ENCODE results near the gene XCL2. TPM values are rescaled to one million over a fixed set of nuclear protein-coding genes. Genes with fewer than 3 reads are reported as not detected.
"Not testable (repeated sequence)": the region's sequence is repeated elsewhere in the genome, so short reads cannot be mapped to it uniquely, and the experiment has no call there.

The XCL2 gene, protein sequence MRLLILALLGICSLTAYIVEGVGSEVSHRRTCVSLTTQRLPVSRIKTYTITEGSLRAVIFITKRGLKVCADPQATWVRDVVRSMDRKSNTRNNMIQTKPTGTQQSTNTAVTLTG
- polyA plus RNA-seq (2013, experiment 1 of 4): not detected
- polyA plus RNA-seq (2013, experiment 2 of 4): not detected
- polyA plus RNA-seq (2013, experiment 3 of 4): not detected
- not detected for polyA plus RNA-seq (2013, experiment 4 of 4)

DNA sequence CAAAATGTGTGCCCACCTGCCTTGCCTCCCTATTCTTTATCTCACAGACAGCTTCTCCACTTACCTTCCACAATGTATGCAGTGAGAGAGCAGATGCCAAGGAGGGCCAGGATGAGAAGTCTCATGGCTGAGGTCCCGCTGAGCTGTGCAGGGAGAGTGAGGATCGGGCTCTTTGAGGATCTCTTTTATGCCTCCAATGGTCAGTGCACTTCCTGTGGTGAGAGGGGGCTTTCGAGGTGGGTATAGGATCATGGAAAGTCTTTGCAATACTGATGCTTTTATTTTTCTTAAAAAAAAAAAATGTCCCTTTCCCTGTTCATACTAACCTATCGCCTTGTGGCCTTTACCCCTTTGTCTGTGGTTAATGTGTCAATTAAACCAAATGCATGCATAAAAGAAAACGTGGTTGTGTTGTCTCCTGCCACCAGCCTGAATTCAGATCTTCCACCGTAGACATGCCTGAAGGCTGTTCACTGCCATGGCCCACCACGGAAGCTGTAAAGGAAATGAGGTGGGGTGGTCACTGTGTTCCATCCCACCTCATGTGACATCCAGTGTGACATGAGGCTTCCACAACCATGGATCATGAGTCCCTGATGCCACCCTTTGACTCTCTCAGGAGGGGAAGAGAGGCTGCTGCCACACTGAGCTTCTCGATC is at the start of gene XCL2:
Gene XCL2 (minus strand): TSS at position 158 of the 659 bp plus-strand sequence. CDS start 33 bp downstream, at position 125.
- 64 to 84% methylated on average over 2 to 4 of the region's 8 CpGs for WGBS, 2 experiments
- H3K4me3 ChIP-seq (ENCODE audit: insufficient read depth, low read depth, low read length): not testable (repeated sequence)

DNA sequence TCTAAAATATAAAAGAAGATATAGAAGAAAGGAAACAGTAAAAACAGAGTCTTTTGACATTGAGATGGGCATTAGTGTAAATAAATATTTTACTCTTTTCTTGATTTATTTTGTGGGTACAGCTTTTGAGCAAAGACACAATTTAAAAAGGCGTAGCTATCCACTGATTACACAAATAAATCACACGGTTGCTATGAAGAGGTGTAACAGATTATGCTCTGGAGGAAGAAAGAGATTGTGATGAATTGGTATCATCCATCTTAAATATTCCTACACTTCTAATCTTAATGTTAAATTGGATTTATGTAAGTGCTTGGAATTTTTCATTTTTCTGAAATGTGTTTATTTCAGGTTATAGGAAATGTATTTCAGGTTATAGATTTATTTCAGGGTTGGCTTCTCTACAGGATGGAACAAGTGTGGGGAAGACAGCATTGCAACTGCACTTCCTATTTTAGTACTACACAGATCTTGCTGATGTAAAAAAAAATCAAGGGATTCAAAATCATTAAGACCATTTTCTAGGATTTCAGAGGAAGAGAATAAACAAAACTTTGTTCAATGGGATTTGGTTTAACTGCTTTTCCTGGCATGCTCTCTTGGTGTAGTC is 47.9 kb upstream of the XCL2 start:
- no peaks in the 10 kb centered on the region for H3K36me3 ChIP-seq (ENCODE audit: control insufficient read depth, insufficient read depth, low read length)
- H3K27ac ChIP-seq (ENCODE audit: insufficient read depth, low read depth, low read length, poor library complexity, severe bottlenecking): no peak overlapping the region
- H3K27me3 ChIP-seq (ENCODE audit: control insufficient read depth, insufficient read depth, low read length, poor library complexity, severe bottlenecking): no peaks in the 10 kb centered on the region
- no peaks in the 10 kb centered on the region for H3K9me3 ChIP-seq (ENCODE audit: control insufficient read depth, low read length)
- WGBS, 2 experiments: no CpG with 5 or more reads among the region's 2 CpGs
- H3K4me3 ChIP-seq (ENCODE audit: insufficient read depth, low read depth, low read length): no peak overlapping the region
- H3K4me1 ChIP-seq (ENCODE audit: control insufficient read depth, insufficient read depth, low read length): no peaks in the 10 kb centered on the region

More for the DNA sequence above, at the start of gene XCL2:
- not testable (repeated sequence) for H3K9me3 ChIP-seq (ENCODE audit: control insufficient read depth, low read length); H3K27ac ChIP-seq (ENCODE audit: insufficient read depth, low read depth, low read length, poor library complexity, severe bottlenecking); H3K27me3 ChIP-seq (ENCODE audit: control insufficient read depth, insufficient read depth, low read length, poor library complexity, severe bottlenecking); H3K36me3 ChIP-seq (ENCODE audit: control insufficient read depth, insufficient read depth, low read length); H3K4me1 ChIP-seq (ENCODE audit: control insufficient read depth, insufficient read depth, low read length)

DNA sequence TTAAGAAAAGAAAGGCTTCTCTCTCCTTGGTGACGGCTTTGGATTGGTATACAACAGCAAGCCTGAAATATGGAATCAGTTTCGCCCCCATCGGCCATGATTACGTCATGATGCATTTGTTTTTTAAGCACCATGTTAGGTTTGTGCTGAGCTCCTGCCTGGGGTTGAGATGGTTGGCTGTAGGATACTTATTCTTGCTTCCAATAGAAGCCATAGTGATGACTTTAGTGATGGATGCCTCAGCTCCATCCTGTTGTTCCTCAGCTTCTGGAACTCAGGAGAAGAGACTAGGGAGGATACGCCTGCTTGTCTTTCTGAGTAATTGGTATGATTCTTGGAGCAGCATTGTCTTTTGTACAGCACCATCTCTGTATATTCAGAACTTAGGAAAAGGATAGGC is 47.3 kb upstream of the XCL2 start:
- Histone ChIP-seq H3K9me3 (ENCODE audit: control insufficient read depth, low read length) (no peaks in the 10 kb centered on the region), H3K4me1 (ENCODE audit: control insufficient read depth, insufficient read depth, low read length) (no peaks in the 10 kb centered on the region), H3K27ac (ENCODE audit: insufficient read depth, low read depth, low read length, poor library complexity, severe bottlenecking) (no peak overlapping the region), H3K4me3 (ENCODE audit: insufficient read depth, low read depth, low read length) (no peak overlapping the region), H3K36me3 (ENCODE audit: control insufficient read depth, insufficient read depth, low read length) (no peaks in the 10 kb centered on the region), H3K27me3 (ENCODE audit: control insufficient read depth, insufficient read depth, low read length, poor library complexity, severe bottlenecking) (no peaks in the 10 kb centered on the region)
- 95 to 97% methylated on average over 5 of the region's 5 CpGs for WGBS, 2 experiments

DNA sequence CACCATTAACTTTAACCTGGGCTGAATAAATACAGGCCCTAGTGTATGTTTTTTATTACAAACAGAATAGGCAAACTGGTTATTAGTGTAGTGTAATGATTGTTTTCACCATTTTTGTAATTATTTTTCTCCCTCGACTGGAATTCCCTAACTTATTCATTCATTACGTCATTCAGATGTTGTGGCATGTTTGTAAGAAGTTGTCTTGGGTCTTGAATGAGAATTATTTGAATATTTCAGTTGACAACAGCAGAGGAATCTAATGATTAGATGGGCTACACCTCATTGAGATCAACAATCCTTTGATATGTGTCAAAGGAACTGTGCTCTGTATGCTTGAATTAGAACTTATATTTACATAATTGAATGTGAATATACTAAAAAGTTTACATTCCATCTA is 45.4 kb upstream of the XCL2 start:
- Histone ChIP-seq H3K4me1 (ENCODE audit: control insufficient read depth, insufficient read depth, low read length) (no peaks in the 10 kb centered on the region), H3K27me3 (ENCODE audit: control insufficient read depth, insufficient read depth, low read length, poor library complexity, severe bottlenecking) (no peaks in the 10 kb centered on the region), H3K36me3 (ENCODE audit: control insufficient read depth, insufficient read depth, low read length) (no peaks in the 10 kb centered on the region), H3K27ac (ENCODE audit: insufficient read depth, low read depth, low read length, poor library complexity, severe bottlenecking) (no peak overlapping the region), H3K4me3 (ENCODE audit: insufficient read depth, low read depth, low read length) (no peak overlapping the region), H3K9me3 (ENCODE audit: control insufficient read depth, low read length) (no peaks in the 10 kb centered on the region)
- 97% methylated on average over 2 of the region's 2 CpGs; no CpG with 5 or more reads in 1 of the 2 experiments for WGBS, 2 experiments

DNA sequence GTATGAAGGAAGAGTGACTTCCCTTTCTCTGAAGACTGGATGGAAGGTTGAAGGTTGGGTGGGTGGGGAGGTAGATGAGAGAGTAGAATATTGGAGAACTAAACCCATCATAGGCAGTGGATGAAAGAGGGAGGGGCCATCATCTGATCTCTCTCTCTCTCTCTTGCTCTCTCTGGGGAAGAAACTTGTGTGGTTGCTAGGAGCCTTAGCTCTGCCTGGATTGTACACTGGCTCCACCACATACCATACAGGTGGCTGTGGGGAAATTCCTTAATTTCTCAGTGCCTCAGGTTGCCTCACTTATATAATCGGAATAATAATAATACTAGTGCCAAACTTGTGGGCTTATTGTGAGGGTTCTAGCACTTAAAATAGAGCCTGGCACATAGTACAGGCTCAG is 42.1 kb upstream of the XCL2 start:
- Histone ChIP-seq H3K27ac (ENCODE audit: insufficient read depth, low read depth, low read length, poor library complexity, severe bottlenecking) (no peak overlapping the region), H3K4me1 (ENCODE audit: control insufficient read depth, insufficient read depth, low read length) (no peaks in the 10 kb centered on the region), H3K9me3 (ENCODE audit: control insufficient read depth, low read length) (no peaks in the 10 kb centered on the region), H3K4me3 (ENCODE audit: insufficient read depth, low read depth, low read length) (no peak overlapping the region), H3K27me3 (ENCODE audit: control insufficient read depth, insufficient read depth, low read length, poor library complexity, severe bottlenecking) (no peaks in the 10 kb centered on the region), H3K36me3 (ENCODE audit: control insufficient read depth, insufficient read depth, low read length) (no peaks in the 10 kb centered on the region)
- WGBS, 2 experiments: 100% methylated on average over 1 of the region's 1 CpG

DNA sequence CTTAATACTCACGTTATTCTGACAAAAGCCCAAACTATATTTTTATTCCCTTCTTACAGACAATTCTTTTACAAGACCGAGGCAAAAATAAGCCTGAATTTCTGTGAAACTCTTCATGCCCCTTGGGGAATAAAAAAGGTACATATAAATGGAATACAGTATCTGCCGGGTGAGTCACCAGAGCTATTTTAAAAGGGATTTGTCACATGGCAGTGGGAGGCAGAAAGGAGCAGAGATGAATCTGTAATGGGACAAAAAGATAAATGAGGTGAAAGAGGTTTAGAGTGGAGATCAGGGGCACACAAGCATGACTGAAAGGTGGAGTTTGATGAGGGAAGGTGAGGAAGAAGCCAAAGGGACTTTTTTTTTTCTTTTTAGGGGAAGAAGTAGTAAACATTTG is 41.4 kb upstream of the XCL2 start:
- Histone ChIP-seq H3K4me3 (ENCODE audit: insufficient read depth, low read depth, low read length) (no peak overlapping the region), H3K27me3 (ENCODE audit: control insufficient read depth, insufficient read depth, low read length, poor library complexity, severe bottlenecking) (no peaks in the 10 kb centered on the region), H3K27ac (ENCODE audit: insufficient read depth, low read depth, low read length, poor library complexity, severe bottlenecking) (no peak overlapping the region), H3K9me3 (ENCODE audit: control insufficient read depth, low read length) (no peaks in the 10 kb centered on the region), H3K36me3 (ENCODE audit: control insufficient read depth, insufficient read depth, low read length) (no peaks in the 10 kb centered on the region), H3K4me1 (ENCODE audit: control insufficient read depth, insufficient read depth, low read length) (no peaks in the 10 kb centered on the region)
- WGBS, 2 experiments: 86 to 94% methylated on average over 3 of the region's 3 CpGs

DNA sequence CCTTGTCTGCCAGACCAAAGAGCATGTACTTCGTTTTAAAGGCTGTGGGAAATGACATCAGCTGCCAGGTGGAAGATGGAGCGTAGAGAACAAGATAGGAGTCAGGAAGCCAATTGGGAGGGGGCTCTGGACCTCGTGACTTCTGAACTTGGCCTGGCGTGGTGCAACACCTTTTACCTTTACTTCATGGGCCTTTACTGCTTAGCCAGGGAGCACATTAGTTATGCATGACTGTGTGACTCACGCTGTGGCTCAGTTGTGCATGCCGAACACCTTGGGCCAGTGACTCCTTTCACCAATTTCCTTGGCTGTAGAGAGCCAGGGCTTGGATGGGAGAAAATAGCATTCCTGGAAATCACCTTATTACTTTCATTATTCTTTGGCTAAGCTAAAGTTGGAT is 39.8 kb upstream of the XCL2 start:
- Histone ChIP-seq H3K9me3 (ENCODE audit: control insufficient read depth, low read length) (no peaks in the 10 kb centered on the region), H3K4me3 (ENCODE audit: insufficient read depth, low read depth, low read length) (no peak overlapping the region), H3K4me1 (ENCODE audit: control insufficient read depth, insufficient read depth, low read length) (no peaks in the 10 kb centered on the region), H3K36me3 (ENCODE audit: control insufficient read depth, insufficient read depth, low read length) (no peaks in the 10 kb centered on the region), H3K27me3 (ENCODE audit: control insufficient read depth, insufficient read depth, low read length, poor library complexity, severe bottlenecking) (no peaks in the 10 kb centered on the region), H3K27ac (ENCODE audit: insufficient read depth, low read depth, low read length, poor library complexity, severe bottlenecking) (no peak overlapping the region)
- WGBS, 2 experiments: 91 to 95% methylated on average over 6 of the region's 6 CpGs

DNA sequence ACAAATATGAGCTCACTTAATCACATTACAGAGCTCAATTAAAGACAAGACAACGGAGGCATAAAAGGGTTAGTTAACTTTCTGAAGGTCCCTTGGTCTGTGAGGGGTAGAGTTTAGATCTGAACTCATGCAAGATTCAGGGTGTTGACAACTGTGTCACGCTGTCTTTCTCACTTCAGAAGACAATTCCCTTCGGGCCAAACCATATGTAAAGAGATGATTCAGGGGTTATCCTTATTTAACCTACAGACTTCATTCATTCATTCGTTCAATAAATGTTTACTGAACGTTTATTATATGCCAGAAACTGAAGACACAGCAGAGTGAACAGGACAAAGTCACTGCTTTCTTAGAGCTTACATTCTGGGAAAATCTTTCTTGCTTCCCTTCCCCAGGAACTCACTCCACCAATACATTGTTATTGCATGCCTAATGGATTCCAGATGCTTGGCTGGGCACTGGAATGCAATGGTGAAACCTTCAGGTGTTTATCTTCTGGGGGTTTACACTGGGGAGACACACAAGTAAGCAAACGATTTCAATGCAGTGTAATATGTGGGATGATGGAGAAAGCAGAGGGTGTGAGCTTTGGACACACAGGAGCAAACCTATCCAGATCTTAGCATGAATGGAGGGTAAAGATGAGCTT is 39.0 kb upstream of the XCL2 start:
- Histone ChIP-seq H3K9me3 (ENCODE audit: control insufficient read depth, low read length) (no peaks in the 10 kb centered on the region), H3K27ac (ENCODE audit: insufficient read depth, low read depth, low read length, poor library complexity, severe bottlenecking) (no peak overlapping the region), H3K36me3 (ENCODE audit: control insufficient read depth, insufficient read depth, low read length) (no peaks in the 10 kb centered on the region)

DNA sequence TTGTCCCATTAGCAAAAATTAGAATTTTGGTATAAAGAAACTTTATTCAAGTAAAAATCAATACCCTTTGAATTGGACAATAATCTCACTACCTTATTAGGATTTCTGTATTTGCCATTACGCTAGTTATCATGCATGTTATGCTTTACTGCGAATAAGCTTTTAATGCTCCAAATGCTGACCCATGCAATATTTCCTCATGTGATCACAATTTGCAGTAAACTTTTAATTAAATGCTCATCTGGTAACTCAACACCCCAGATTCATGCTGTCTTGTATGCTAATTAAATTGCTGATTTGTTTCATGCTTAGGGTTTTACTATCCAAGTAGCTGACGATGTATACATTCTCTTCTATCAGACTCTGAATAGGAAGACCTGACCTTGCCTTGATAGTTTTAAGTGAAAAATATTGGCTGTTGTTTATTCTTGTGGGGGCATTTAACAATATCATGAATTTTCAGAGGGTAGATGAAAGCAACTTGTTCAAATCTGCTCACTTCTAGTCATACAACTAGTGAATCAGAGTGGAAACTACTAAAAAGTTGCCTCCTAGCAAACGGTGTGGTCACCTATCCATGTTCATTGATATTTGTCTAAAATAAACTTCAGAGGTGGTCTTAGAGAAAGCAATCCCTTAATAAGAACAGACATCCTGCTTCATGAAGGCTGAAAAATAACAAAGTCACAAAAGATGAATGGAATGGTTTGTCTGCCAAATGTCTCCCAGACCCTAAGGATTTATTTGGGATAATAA is 38.2 kb upstream of the XCL2 start:
- Histone ChIP-seq H3K4me3 (ENCODE audit: insufficient read depth, low read depth, low read length) (no peak overlapping the region), H3K36me3 (ENCODE audit: control insufficient read depth, insufficient read depth, low read length) (no peaks in the 10 kb centered on the region), H3K27me3 (ENCODE audit: control insufficient read depth, insufficient read depth, low read length, poor library complexity, severe bottlenecking) (no peaks in the 10 kb centered on the region), H3K4me1 (ENCODE audit: control insufficient read depth, insufficient read depth, low read length) (no peaks in the 10 kb centered on the region), H3K27ac (ENCODE audit: insufficient read depth, low read depth, low read length, poor library complexity, severe bottlenecking) (no peak overlapping the region), H3K9me3 (ENCODE audit: control insufficient read depth, low read length) (no peaks in the 10 kb centered on the region)
- WGBS, 2 experiments: 94 to 96% methylated on average over 4 of the region's 4 CpGs

More for the DNA sequence above, 39.0 kb upstream of the XCL2 start:
- WGBS, 2 experiments: 78 to 88% methylated on average over 6 of the region's 6 CpGs
- H3K4me3 ChIP-seq (ENCODE audit: insufficient read depth, low read depth, low read length): no peak overlapping the region
- no peaks in the 10 kb centered on the region for H3K27me3 ChIP-seq (ENCODE audit: control insufficient read depth, insufficient read depth, low read length, poor library complexity, severe bottlenecking)
- H3K4me1 ChIP-seq (ENCODE audit: control insufficient read depth, insufficient read depth, low read length): no peaks in the 10 kb centered on the region

Data from ectodermal cell (in vitro differentiated cells).